ENCODE results near the gene PRM1.
"Not testable (repeated sequence)": the region's sequence is repeated elsewhere in the genome, so short reads cannot be mapped to it uniquely, and the experiment has no call there.

The PRM1 gene

GRCh38 chr16:11296706-11297491, 15.8 kb upstream of the PRM1 start:
- no peak for FAIRE-seq

DNA sequence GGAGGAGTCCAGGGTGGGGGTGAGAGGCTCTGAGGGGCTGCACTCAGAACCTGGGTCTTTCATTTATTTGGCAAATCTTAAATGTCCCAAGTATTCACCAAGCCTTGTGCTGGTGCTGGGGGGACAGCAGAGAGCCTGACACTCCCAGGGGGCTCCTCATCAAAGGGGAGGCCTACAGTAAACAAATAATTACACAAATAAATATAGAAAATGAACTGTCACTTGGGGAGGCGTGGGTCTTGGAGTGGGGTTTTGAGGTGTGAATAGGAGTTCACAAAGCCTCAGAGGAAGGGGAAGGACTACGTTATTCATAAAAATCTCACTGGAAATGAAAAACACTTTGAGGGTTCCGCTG, 15.2 kb upstream of the PRM1 start:
- FAIRE-seq = no peak

GRCh38 chr16:11295672-11296071, 14.5 kb upstream of the PRM1 start:
- no peak for FAIRE-seq

DNA sequence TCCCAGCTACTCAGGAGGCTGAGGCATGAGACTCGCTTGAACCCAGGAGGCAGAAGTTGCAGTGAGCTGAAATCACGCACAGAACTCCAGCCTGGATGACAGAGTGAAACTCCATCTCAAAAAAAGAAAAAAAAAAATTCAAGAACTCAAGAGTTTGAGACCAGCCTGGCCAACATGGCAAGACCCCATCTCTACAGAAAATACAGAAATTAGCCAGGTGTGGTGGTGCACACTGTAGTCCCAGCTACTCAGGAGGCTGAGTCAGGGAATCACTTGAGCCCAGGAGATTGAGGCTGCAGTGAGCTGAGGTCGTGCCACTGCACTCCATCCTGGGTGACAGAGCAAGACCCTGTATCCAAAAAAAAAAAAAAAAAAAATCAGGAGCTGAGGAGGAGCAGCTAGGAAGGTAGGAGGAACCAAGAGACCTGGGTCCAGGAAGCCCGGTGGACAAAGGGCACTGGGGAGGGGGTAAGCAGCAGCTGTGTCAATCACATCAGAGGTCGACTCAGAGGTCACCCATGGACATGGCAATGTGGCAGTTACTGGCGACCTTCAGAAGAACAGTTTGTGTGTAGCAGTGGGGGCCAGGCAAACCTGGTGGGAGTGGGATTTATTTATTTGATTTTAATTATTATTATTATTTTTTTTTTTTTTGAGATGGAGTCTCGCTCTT, 11.1 kb upstream of the PRM1 start:
- no peak for FAIRE-seq

- FAIRE-seq = no peak
Observed at GRCh38 chr16:11291091-11291703, 10.1 kb upstream of the PRM1 start.

- no peak for FAIRE-seq
Observed at GRCh38 chr16:11290102-11290893, 9.2 kb upstream of the PRM1 start.

DNA sequence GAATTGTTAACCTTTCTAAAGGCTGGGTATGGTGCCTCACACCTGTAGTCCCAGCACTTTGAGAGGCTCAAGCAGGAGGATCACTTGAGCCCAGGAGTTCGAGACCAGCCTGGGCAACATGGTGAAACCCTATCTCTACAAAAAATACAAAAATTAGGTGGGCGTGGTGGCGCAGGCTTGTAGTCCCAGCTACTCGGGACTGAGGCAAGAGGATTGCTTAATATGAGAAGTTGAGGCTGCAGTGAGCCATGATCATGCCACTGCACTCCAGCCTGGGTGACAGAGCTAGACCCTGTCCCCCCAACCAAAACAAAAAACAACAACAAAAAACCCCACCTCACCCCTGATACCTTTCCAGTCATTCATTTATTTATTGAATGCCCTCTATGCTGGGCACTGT, 8.6 kb upstream of the PRM1 start:
- FAIRE-seq = not testable (repeated sequence)

DNA sequence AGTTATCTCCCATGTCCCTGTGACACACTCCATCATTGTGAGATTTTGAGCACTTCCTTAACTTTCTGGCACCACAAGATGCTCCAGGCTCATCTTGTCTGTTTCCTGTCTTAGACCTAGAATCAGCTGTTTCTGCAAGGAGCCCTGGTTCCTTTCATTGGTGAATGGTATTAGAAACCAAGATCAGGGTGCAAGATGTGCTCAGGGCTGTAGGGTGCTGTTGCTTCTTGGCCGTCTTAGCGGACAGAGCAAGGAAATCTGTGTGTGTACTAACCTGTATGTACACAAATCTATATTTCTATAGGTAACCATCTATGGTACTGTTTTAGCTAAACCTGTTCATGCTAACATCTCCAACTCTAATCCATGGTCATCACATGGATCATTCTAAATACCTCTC, 8.1 kb upstream of the PRM1 start:
- no peak for FAIRE-seq

- no peak for FAIRE-seq
Observed at GRCh38 chr16:11285842-11286241, 4.7 kb upstream of the PRM1 start.

DNA sequence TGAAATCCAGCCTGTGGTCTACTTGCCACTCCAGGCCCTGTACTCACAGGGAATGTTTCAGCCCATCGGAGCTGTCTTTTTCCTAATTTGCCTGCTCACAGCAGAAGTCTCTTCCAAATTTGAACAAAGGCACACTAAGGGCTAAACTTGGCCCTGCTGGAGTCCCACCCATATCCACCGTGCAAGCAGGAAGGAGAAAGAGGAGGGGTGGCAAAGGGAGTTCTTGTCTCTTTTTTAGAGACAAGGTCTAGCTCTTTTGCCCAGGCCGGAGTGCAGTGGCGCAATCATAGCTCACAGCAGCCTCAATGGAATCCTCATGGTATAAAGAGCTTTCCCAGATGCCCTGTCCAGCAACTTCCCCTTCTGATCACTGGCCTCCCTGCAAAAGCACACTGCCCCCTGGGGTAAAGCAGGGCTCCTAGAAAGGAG, 2.7 kb upstream of the PRM1 start:
- FAIRE-seq = no peak

- no peak for FAIRE-seq
Observed at GRCh38 chr16:11278681-11279628, 2.2 kb downstream of the PRM1 start.

DNA sequence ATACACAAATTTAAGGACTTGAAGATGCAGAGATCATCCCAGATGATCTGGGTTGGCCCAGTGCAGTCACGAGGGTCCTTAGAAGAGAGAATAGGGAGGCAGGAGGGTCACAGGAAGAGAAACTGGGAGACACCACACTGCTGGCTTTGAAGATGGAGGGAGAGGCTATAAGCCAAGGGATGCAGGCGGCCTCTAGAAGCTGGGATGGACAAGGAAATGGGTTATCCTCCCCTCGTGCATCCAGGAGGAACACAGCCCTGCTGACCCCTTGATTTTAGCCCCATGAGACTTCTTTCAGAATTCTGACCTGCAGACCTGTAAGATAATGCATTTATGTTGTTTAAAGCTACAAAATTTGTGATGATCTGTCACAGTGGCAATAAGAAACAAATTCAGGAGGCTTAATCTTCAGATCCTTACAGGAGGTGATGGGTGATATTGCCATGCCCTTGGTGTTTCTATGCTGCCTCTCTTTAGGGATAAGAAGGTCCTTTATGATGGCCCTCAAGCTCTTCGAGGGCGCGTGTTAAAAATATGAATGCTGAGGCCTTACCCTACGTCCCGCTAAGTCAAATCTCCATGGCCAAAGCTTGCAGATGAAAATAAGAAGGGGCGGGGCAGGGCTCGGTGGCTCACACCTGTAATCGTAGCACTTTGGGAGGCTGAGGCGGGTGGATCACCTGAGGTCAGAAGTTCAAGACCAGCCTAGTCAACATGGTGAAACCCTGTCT, 3.4 kb downstream of the PRM1 start:
- FAIRE-seq = no peak

GRCh38 chr16:11276896-11277593, 4.1 kb downstream of the PRM1 start:
- FAIRE-seq = no peak

GRCh38 chr16:11276143-11276895, 4.8 kb downstream of the PRM1 start, which contains the start of gene PRM2:
TSS of gene PRM2 (minus strand) at chr16:11276480. CDS start at chr16:11276370, 110 bp downstream.
- no peak for FAIRE-seq

GRCh38 chr16:11274964-11275363, 6.2 kb downstream of the PRM1 start:
- FAIRE-seq = no peak

DNA sequence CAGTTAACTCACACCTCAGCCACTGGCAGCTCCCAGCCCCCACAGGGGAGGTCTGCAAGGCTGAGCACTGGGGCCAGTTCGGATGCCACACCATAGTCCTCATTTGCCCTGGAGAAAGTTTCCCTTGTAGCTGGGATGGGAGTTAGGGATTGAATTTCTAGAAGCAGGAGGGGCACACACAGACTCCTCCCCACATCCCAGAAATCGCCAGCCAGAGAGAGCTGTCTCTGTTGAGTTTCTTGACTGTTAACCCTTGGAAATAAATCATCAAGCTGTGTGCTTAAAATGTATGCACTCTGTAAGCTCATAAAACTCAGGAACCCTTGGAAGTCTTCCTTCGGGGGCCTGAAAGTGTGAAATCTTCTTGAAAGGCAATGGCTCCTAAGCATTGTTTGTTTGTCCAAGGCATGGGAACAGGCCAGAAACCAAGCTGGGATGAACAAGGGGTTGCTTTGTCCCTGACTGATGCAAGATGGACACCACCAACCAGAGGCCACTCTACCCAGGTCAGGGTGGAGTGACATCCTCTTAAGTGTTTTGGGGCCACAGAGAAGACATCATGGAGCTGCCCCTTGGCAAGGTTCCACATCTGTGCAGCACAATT, 7.3 kb downstream of the PRM1 start:
- no peak for FAIRE-seq

DNA sequence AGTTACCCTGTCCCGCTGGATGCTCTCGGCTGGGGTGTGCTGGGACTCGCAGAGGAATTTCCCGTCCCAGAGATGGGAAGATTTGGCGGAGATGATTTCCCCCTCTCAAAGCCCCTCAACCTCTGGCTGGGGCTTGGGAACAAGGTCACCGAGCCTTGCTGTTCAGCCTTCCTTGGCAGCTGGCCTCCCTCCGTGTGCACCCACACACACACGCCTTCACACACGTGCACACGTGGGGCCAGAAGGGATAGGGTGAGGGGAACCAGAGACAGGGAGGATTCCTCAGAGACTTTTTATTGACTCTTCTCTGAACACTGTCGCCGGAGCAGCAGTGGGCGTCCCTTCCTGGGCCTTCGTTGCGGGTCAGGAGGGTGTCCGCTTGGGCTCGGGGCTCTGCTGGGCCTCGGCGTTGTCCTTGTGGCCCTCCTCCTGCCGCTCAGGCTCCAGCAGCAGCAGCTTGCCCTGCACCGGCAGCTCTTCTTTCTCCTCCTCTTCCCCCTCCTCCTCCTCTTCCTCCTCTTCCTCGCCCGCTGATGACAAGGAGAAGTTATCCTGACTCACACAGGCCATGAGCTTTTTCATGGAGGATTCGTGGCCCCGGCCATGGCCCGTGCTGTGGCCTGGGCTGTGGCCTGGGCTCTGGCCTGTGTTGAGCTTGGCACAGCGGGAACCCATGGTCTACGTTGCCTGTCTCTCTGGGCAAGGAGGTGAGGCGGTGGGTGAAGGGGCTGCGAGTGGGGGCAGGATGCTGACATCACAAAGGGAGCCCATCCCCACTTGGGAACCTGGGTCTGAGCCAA, 8.0 kb downstream of the PRM1 start, which contains the start of gene PRM3:
TSS of gene PRM3 (minus strand) at position 709 of the 800 bp plus-strand sequence. CDS start at position 675, 34 bp downstream.
- no peak for FAIRE-seq

DNA sequence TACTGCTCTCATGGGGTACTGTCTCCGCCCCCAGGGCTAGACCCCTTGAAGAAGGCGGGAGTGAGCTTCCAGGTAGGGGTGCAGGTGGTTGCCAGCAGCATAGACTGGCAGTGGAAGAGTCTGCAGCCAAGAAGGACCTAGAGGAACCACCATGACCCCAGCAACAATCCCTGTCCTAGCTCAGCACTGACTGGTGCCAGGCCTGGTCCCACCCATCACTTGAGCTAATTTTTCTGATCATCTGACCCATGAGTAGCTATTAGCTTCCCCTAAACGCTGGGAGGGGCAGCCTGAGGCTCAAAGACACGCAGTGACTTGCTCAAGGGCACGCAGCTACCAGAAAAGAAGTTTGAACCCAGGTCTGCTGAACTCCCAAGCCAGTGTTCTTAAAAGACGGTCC, 8.6 kb downstream of the PRM1 start:
- no peak for FAIRE-seq
